Stomach (tissue), 4 donors: Measurements from ENCODE around the gene NTRK2.

Experiments used
- CTCF ChIP-seq, 7 experiments: fragments of 450-650 bp in 4 of 7; fragments of 200-600 bp in 3 of 7; sonication (generic) in 3 of 7; IDR thresholded peaks; one replicate each; pipeline ENCODE4 v1.5.1; 2016 to 2019; ENCODE audit warnings: antibody characterized with exemption in 7 of 7, control low read depth in 2 of 7, mild to moderate bottlenecking in 1 of 7
- POLR2A ChIP-seq, 4 donors: fragments of 450-650 bp; IDR thresholded peaks; one replicate each; pipeline ENCODE4 v1.6.1; 2016; ENCODE audit warnings: antibody characterized with exemption in 4 of 4, control low read depth in 2 of 4, mild to moderate bottlenecking in 1 of 4, moderate library complexity in 1 of 4
- POLR2AphosphoS5 ChIP-seq, 3 donors: sonication (generic); formaldehyde crosslinking; IDR thresholded peaks; one replicate each; pipeline ENCODE4 v1.6.1; 2016; ENCODE audit warnings: antibody characterized with exemption in 3 of 3

DNA sequence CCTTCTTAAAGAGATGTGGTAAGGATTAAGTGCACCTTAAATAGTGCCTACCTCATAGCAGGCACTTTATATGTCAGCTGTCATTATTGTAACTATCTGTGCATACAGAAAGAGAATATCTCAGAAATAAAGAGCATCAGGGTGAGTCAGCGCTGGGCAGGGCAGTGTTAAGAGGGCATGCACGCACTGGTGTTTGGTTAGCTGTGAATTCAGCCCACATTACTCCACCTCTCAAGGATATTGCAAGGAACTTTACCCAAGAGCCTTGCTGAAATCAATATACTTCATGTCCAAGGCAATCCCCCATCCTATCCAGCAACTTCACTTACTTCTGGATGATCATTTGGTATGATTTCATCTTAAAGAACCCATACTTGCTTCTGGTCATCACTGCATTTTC is 300.9 kb downstream of the NTRK2 start:
- TF ChIP-seq CTCF (IDR thresholded peaks at IDR 0.05) (no peak), POLR2A (IDR thresholded peaks at IDR 0.05) (no peak), POLR2AphosphoS5 (IDR thresholded peaks at IDR 0.05) (no peak)
